Measurements from ENCODE around the gene GPR155. TPM values are rescaled to one million over a fixed set of nuclear protein-coding genes. Genes with fewer than 3 reads are reported as not detected.

The GPR155 gene
- total and polyA plus RNA-seq, 9 of the 15 experiments (the other 6 are each of a cell fraction or from before 2014, with no cell fraction given), result 0.04 to 0.40 (median 0.11) TPM; not detected in 1

DNA sequence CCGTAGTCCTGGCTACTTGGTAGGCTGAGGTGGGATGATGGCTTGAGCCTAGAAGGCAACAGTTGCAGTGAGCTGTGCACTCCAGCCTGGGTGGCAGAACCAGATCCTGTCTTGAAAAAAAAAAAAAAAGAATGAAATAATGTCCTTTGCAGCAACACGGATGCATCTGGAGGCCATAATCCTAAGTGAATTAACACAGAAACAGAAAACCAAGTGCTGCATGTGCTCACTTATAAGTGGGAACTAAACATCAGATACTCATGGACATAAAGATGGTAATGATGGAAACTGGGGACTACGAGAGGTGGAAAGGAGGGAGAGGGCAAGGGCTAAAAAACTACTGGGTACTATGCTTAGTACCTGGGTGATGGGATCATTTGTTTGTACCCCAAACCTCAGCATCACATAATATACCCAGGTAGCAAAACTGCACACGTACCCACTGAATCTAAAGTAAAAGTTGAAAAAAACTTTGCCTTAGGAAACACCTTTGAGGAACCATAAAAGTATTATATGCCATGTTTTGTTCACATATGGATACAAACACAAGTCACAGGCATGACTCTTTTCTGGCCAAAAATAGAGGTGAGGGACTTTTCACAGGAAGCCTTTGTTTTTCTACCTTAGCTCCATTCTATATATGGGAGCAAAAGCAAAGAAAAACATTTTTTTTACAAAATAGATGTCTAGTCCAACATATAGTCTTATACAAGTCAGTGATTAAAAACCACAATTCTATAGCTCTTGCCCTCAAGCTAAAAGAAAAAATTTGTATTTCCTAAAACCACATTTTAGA is 36.6 kb downstream of the GPR155 start:
- H3K4me1 ChIP-seq (replicated peaks in 1 of 2; ENCODE audit: control insufficient read depth in 2 of 2, insufficient read depth in 2 of 2, low read length in 2 of 2), result no peaks in the 10 kb centered on the region
- H3K27ac ChIP-seq (ENCODE audit: extremely low read depth, low read depth, low read length), result no peak overlapping the region
- 4% methylated on average over 4 of the region's 4 CpGs for WGBS (ENCODE audit: insufficient coverage, low coverage, missing lambda C conversion rate)
- ChIA-PET POLR2A (interaction anchor here (0.9 to 1.1 kb wide), 2 partner anchors 9 to 34 kb away, joined by 3 read pairs; no protein-coding TSS in a partner anchor), CTCF (ENCODE audit: low intra/inter-chr PET ratio) (no interaction called here)
- peaks cover 3 to 14% of the 10 kb centered on the region in 2 experiments for H3K27me3 ChIP-seq (ENCODE audit: control insufficient read depth in 2 of 2, insufficient read depth in 2 of 2, low read length in 2 of 2)
- no peak overlapping the region for H3K9ac ChIP-seq (ENCODE audit: insufficient read depth in 1 of 2, low read depth in 2 of 2, low read length in 2 of 2)
- H4K20me1 ChIP-seq (replicated peaks; ENCODE audit: control insufficient read depth, insufficient read depth, low read length), result no peaks in the 10 kb centered on the region
- in situ Hi-C loops (cut with MboI), result no loop called here
- BruUV-seq (replicated peaks), result no TSS peak
- FAIRE-seq (no peak), ATAC-seq (no peak), DNase-seq (ENCODE audit: extremely low read depth in 1 of 4, low spot score in 3 of 4) (no peak)
- intact Hi-C loops (cut with micrococcal nuclease), result no loop called here
- no peak overlapping the region for H3K4me3 ChIP-seq
- H3K9me1 ChIP-seq (ENCODE audit: control insufficient read depth, insufficient read depth, low read length), result no peaks in the 10 kb centered on the region
- no peak overlapping the region for H2AFZ ChIP-seq (ENCODE audit: low read depth, low read length)
- no peak overlapping the region for H3K4me2 ChIP-seq (ENCODE audit: insufficient read depth, low read length)
- no peaks in the 10 kb centered on the region for H3K79me2 ChIP-seq (ENCODE audit: control insufficient read depth, insufficient read depth, low read length)
- H3K36me3 ChIP-seq (ENCODE audit: control insufficient read depth, insufficient read depth, low read length), result no peaks in the 10 kb centered on the region
- H3K9me3 ChIP-seq (replicated peaks; ENCODE audit: control insufficient read depth, insufficient read depth, low read depth, low read length), result no peaks in the 10 kb centered on the region
- TF ChIP-seq RBFOX2 (IDR thresholded peaks at IDR 0.05; ENCODE audit: low read depth, low read length), result no peak

DNA sequence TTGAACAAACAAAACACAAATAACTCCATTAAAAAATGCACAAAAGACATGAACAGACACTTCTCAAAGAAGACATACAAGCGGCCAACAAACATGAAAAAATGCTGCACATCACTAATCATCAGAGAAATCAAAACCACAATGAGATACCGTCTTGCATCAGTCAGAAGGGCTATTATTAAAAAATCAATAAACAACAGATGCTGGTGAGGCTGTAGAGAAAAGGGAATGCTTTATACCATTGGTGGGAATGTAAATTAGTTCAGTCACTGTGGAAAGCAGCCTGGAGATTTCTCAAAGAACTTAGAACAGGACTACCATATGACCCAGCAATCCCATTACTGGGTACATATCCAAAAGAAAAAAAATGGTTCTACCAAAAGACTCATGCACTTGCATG is 37.8 kb downstream of the GPR155 start:
- Histone ChIP-seq H3K4me2 (ENCODE audit: insufficient read depth, low read length) (no peak overlapping the region), H2AFZ (ENCODE audit: low read depth, low read length) (no peak overlapping the region)
- 5% methylated on average over 2 of the region's 2 CpGs for WGBS (ENCODE audit: insufficient coverage, low coverage, missing lambda C conversion rate)
- TF ChIP-seq TRIM28 (IDR thresholded peaks at IDR 0.05) (no peak), FOXK1 (CRISPR knock-in tag; IDR thresholded peaks at IDR 0.05; ENCODE audit: borderline replicate concordance) (no peak), ZFP1 (CRISPR knock-in tag; IDR thresholded peaks at IDR 0.05) (no peak), HNRNPLL (IDR thresholded peaks at IDR 0.05; ENCODE audit: low read depth, low read length, poor library complexity, severe bottlenecking) (no peak), HDAC1 (IDR thresholded peaks at IDR 0.05) (no peak), FOS (IDR thresholded peaks at IDR 0.05; ENCODE audit: extremely low read depth, insufficient read length) (no peak), KLF16 (IDR thresholded peaks at IDR 0.05) (no peak), TAF7 (tag; IDR thresholded peaks at IDR 0.05) (no peak), ZNF316 (IDR thresholded peaks at IDR 0.05) (no peak), ZNF384 (IDR thresholded peaks at IDR 0.05; ENCODE audit: low read depth, low read length) (no peak), FOSL1 (tag; conservative IDR thresholded peaks at IDR 0.05) (no peak), PHF8 (IDR thresholded peaks at IDR 0.05; ENCODE audit: borderline replicate concordance, low read length) (no peak), ARNT (IDR thresholded peaks at IDR 0.05) (no peak), KLF1 (tag; IDR thresholded peaks at IDR 0.05) (no peak)
- TF ChIP-seq, protein P1, sequence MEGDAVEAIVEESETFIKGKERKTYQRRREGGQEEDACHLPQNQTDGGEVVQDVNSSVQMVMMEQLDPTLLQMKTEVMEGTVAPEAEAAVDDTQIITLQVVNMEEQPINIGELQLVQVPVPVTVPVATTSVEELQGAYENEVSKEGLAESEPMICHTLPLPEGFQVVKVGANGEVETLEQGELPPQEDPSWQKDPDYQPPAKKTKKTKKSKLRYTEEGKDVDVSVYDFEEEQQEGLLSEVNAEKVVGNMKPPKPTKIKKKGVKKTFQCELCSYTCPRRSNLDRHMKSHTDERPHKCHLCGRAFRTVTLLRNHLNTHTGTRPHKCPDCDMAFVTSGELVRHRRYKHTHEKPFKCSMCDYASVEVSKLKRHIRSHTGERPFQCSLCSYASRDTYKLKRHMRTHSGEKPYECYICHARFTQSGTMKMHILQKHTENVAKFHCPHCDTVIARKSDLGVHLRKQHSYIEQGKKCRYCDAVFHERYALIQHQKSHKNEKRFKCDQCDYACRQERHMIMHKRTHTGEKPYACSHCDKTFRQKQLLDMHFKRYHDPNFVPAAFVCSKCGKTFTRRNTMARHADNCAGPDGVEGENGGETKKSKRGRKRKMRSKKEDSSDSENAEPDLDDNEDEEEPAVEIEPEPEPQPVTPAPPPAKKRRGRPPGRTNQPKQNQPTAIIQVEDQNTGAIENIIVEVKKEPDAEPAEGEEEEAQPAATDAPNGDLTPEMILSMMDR (IDR thresholded peaks at IDR 0.05 in 2 of 3, conservative IDR thresholded peaks at IDR 0.05 in 1 of 3; ENCODE audit: insufficient read depth in 2 of 3, low read depth in 1 of 3, low read length in 3 of 3), result no peak

More for the DNA sequence above, 37.8 kb downstream of the GPR155 start:
- H3K36me3 ChIP-seq (ENCODE audit: control insufficient read depth, insufficient read depth, low read length), result no peaks in the 10 kb centered on the region
- H3K4me1 ChIP-seq (replicated peaks in 1 of 2; ENCODE audit: control insufficient read depth in 2 of 2, insufficient read depth in 2 of 2, low read length in 2 of 2), result no peaks in the 10 kb centered on the region
- ATAC-seq (no peak), DNase-seq (ENCODE audit: extremely low read depth in 1 of 4, low spot score in 3 of 4) (no peak), FAIRE-seq (no peak)
- intact Hi-C loops (cut with micrococcal nuclease) (no loop called here), in situ Hi-C loops (cut with MboI) (no loop called here)
- H3K4me3 ChIP-seq, result no peak overlapping the region
- no peak overlapping the region for H3K27ac ChIP-seq (ENCODE audit: extremely low read depth, low read depth, low read length)
- POLR2A ChIA-PET, result interaction anchor here (0.6 kb wide), 1 partner anchor 322 kb away, joined by 3 read pairs; no protein-coding TSS in a partner anchor
- no peaks in the 10 kb centered on the region for H3K79me2 ChIP-seq (ENCODE audit: control insufficient read depth, insufficient read depth, low read length)
- no TSS peak for BruUV-seq (replicated peaks)
- no peaks in the 10 kb centered on the region for H3K9me1 ChIP-seq (ENCODE audit: control insufficient read depth, insufficient read depth, low read length)
- H3K9me3 ChIP-seq (replicated peaks; ENCODE audit: control insufficient read depth, insufficient read depth, low read depth, low read length), result no peaks in the 10 kb centered on the region
- H4K20me1 ChIP-seq (replicated peaks; ENCODE audit: control insufficient read depth, insufficient read depth, low read length), result no peaks in the 10 kb centered on the region
- no peak overlapping the region for H3K9ac ChIP-seq (ENCODE audit: insufficient read depth in 1 of 2, low read depth in 2 of 2, low read length in 2 of 2)
- peaks cover 5 to 6% of the 10 kb centered on the region in 2 experiments; a peak in 4 of 5 replicates for H3K27me3 ChIP-seq (ENCODE audit: control insufficient read depth in 2 of 2, insufficient read depth in 2 of 2, low read length in 2 of 2)
- CTCF ChIA-PET (ENCODE audit: low intra/inter-chr PET ratio), result no interaction called here

Data from K562 (cell line).